Measurements from ENCODE around the gene HSPA12A.
"Not testable (repeated sequence)": the region's sequence is repeated elsewhere in the genome, so short reads cannot be mapped to it uniquely, and the experiment has no call there.

Gene HSPA12A

DNA sequence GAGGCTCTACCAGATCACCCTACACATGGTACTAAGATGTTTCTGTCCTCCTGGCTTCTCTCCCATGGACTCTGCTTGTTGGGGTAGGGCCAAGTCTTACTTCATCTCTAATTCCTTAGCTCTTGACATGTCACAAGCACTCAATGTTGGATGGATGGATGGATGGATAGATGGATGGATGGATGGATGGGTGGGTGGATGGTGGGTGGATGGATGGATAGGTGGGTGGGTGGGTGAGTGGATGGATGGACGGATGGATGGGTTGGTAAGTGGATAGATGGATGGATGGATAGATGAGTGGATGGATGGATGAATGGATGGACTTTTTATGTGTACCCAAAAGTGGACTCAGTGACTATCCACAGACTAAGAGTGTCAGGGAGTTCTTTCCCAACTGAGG, 28.5 kb downstream of the HSPA12A start:
- peak overlapping the region; percentile 63 to 84 (median 77) for H3K27ac Mint-ChIP-seq
- peaks cover 15% of the 10 kb centered on the region for H3K27me3 Mint-ChIP-seq (ENCODE audit: low read depth)
- H3K4me3 Mint-ChIP-seq = no peak overlapping the region
- TF ChIP-seq CTCF (IDR thresholded peaks at IDR 0.05; ENCODE audit: unreplicated experiment in 3 of 3) = no peak
- no peaks in the 10 kb centered on the region for H3K36me3 Mint-ChIP-seq (ENCODE audit: low read depth)
- no peaks in the 10 kb centered on the region for H3K9me3 Mint-ChIP-seq
- H3K4me1 Mint-ChIP-seq = peaks cover 81% of the 10 kb centered on the region

DNA sequence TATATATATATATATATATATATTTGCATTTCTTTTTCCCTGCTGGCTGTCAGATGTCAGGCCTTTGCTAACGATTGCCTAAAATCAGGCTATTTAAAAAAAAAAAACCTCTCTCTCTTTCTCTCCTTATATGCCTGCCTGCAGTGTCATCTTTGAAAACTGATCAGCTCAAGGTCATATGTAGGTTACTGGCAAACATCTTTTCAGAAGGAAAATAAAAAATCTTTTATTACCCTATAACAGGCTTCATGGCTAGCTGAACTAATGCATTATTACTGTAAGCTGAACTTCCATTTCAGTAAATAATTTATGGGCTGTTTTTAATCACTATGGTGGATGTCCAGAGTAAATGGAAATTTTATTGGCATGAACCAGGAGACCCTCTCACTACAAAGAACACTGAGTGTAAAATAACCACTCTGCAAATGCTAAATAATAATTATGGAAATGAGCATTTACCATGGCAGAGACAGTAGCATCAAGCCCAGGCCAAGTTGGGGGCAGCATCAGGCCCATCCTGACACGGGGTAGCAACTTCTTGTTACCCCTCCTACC, 29.3 kb downstream of the HSPA12A start:
- peak overlapping the region; percentile 63 to 84 (median 77) for H3K27ac Mint-ChIP-seq
- peaks cover 83% of the 10 kb centered on the region for H3K4me1 Mint-ChIP-seq
- peak overlapping the region in 2 of 3 experiments; percentile 11 to 24 for H3K4me3 Mint-ChIP-seq
- TF ChIP-seq CTCF (IDR thresholded peaks at IDR 0.05; ENCODE audit: unreplicated experiment in 3 of 3) = no peak
- H3K27me3 Mint-ChIP-seq (ENCODE audit: low read depth) = peaks cover 15% of the 10 kb centered on the region
- no peaks in the 10 kb centered on the region for H3K9me3 Mint-ChIP-seq
- H3K36me3 Mint-ChIP-seq (ENCODE audit: low read depth) = peaks cover 4% of the 10 kb centered on the region

DNA sequence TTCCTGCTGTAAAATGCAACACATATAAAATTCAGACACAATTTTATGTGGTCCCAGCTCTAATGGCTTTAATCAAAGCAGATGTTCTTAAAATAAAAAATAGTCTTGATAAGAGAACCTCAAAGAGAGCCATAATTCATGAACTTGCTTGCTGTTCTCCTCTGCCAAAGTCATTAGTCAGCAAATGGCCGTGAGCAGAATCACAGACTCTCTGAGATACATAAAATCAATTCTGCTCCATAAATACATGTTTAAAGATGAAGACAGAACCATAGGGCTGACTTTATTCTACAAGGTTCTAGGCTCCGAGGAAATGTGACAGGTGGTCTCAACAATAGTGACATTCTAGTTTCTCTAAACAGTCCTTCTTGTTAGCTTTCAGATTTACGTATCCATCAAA, 29.8 kb downstream of the HSPA12A start:
- Mint-ChIP-seq H3K36me3 (ENCODE audit: low read depth) (peaks cover 4% of the 10 kb centered on the region), H3K4me1 (peaks cover 83% of the 10 kb centered on the region), H3K9me3 (no peaks in the 10 kb centered on the region), H3K27me3 (ENCODE audit: low read depth) (peaks cover 15% of the 10 kb centered on the region), H3K4me3 (no peak overlapping the region), H3K27ac (peak overlapping the region; percentile 63 to 84 (median 77))
- TF ChIP-seq CTCF (IDR thresholded peaks at IDR 0.05; ENCODE audit: unreplicated experiment in 3 of 3) = no peak

GRCh38 chr10:116711803-116712202, 30.6 kb downstream of the HSPA12A start:
- H3K27me3 Mint-ChIP-seq (ENCODE audit: low read depth) = peaks cover 15% of the 10 kb centered on the region
- not testable (repeated sequence) for H3K9me3 Mint-ChIP-seq; H3K36me3 Mint-ChIP-seq (ENCODE audit: low read depth)
- H3K4me3 Mint-ChIP-seq = peak overlapping the region in 1 of 3 experiments; percentile 15
- H3K4me1 Mint-ChIP-seq = peaks cover 79% of the 10 kb centered on the region
- H3K27ac Mint-ChIP-seq = peak overlapping the region; percentile 63 to 77 (median 74)

DNA sequence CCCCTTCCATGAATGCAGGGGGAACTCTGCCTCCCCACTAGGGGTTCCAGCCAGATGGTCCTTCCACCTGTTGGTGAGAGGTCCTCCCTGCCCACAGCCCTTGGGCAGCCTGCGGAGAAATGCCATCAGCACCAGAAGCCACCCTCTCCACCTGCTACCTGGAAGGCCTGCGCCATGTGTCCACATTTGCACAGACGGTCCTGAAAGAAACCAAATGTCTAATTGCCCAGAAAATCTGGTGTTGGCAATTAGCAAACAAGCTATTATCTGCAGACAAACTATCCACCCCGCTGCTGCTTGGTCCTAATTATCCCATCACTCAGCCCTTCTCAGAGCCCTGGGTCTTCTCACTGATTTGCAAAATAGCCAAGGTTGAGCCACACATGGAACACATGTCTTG, 32.3 kb downstream of the HSPA12A start:
- no peak overlapping the region for H3K4me3 Mint-ChIP-seq
- H3K36me3 Mint-ChIP-seq (ENCODE audit: low read depth) = peaks cover 10% of the 10 kb centered on the region
- peaks cover 15% of the 10 kb centered on the region for H3K27me3 Mint-ChIP-seq (ENCODE audit: low read depth)
- H3K9me3 Mint-ChIP-seq = no peaks in the 10 kb centered on the region
- peak overlapping the region; percentile 25 to 96 (median 63) for H3K27ac Mint-ChIP-seq
- H3K4me1 Mint-ChIP-seq = peaks cover 69% of the 10 kb centered on the region
- no peak for TF ChIP-seq CTCF (IDR thresholded peaks at IDR 0.05; ENCODE audit: unreplicated experiment in 3 of 3)

DNA sequence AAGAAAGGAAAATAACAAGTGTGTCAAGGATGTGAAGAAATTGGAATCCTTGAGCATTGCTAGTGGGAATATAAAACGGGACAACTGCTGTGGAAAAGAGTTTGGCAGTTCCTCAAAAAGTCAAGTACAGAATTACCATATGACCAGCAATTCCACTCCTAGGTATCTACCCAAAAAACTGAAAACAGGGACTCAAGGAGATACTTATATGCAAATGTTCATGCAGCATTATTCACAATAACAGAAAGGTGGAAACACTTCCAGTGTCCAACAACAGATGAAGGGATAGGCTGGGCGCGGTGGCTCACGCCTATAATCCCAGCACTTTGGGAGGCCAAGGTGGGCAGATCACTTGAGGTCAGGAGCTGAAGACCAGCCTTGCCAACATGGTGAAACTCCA, 33.5 kb downstream of the HSPA12A start:
- H3K27me3 Mint-ChIP-seq (ENCODE audit: low read depth) = peaks cover 5% of the 10 kb centered on the region

More for the DNA sequence above, 33.5 kb downstream of the HSPA12A start:
- H3K4me1 Mint-ChIP-seq = peaks cover 57% of the 10 kb centered on the region
- H3K36me3 Mint-ChIP-seq (ENCODE audit: low read depth) = peaks cover 10% of the 10 kb centered on the region
- no peak for TF ChIP-seq CTCF (IDR thresholded peaks at IDR 0.05; ENCODE audit: unreplicated experiment in 3 of 3)
- no peak overlapping the region for H3K4me3 Mint-ChIP-seq
- no peaks in the 10 kb centered on the region for H3K9me3 Mint-ChIP-seq
- H3K27ac Mint-ChIP-seq = peak overlapping the region; percentile 69 to 77 (median 70)

Measured in nephron (organoid).